Gastrocnemius medialis (tissue), 4 donors: ENCODE results near the gene FGFRL1. TPM values are rescaled to one million over a fixed set of nuclear protein-coding genes. Genes with fewer than 3 reads are reported as not detected.

Experiments
- ATAC-seq, 2 donors: fragments of 150-250 bp; one replicate each; pipeline ENCODE4 v1.9.1; 2016
- DNase-seq, 2 donors: peaks; one replicate each; pipeline ENCODE4 v3.0.0-alpha.2; 2019
- H3K27ac ChIP-seq, 4 donors: fragments of 200-600 bp; sonication (generic); 1 replicate in 1 of 4; 2 replicates in 3 of 4; pipeline ENCODE4 v1.5.1; 2016 to 2018; ENCODE audit warnings: mild to moderate bottlenecking in 2 of 4, moderate library complexity in 1 of 4
- H3K27me3 ChIP-seq, 3 donors: fragments of 200-600 bp; sonication (generic) in 2 of 3; 1 replicate in 1 of 3; 2 replicates in 2 of 3; pipeline versions ENCODE4 v1.5.1 to v1.6.0; 2016 to 2019; ENCODE audit warnings: mild to moderate bottlenecking in 1 of 3, moderate library complexity in 1 of 3
- H3K36me3 ChIP-seq, 2 donors: fragments of 200-600 bp; sonication (generic) in 1 of 2; one replicate each; pipeline ENCODE4 v1.5.1; 2017 to 2018
- H3K4me1 ChIP-seq, 2 donors: fragments of 200-600 bp; sonication (generic) in 1 of 2; one replicate each; pipeline ENCODE4 v1.5.1; 2016 to 2017; ENCODE audit warnings: mild to moderate bottlenecking in 2 of 2
- H3K4me3 ChIP-seq, 4 donors: fragments of 200-600 bp; sonication (generic) in 3 of 4; 1 replicate in 1 of 4; 2 replicates in 3 of 4; pipeline ENCODE4 v1.5.1; 2016 to 2019; ENCODE audit warnings: mild to moderate bottlenecking in 2 of 4
- H3K9me3 ChIP-seq, 3 donors: fragments of 200-600 bp; sonication (generic) in 2 of 3; 1 replicate in 1 of 3; 2 replicates in 2 of 3; pipeline ENCODE4 v1.5.1; 2016 to 2019
- POLR2A ChIP-seq, 2 donors: fragments of 450-650 bp; IDR thresholded peaks; one replicate each; pipeline ENCODE4 v1.6.1; 2017; ENCODE audit warnings: antibody characterized with exemption in 2 of 2, mild to moderate bottlenecking in 2 of 2, moderate library complexity in 2 of 2
- in situ Hi-C, 4 donors: fragments of 200-750 bp; cut with MboI; loops; one replicate each; pipeline versions ENCODE4 v1.15.0 to v1.8.0; 2017; ENCODE audit warnings: low sequenced_read_pairs in 4 of 4
- intact Hi-C: fragments of 100-400 bp; cut with DNase I; formaldehyde crosslinking; loops from one replicate; pipeline ENCODE4 v1.15.1; 2023; ENCODE audit warnings: low total_unique reads
- total RNA-seq, 4 donors: library from RNA; depleted of rRNA; stranded (reverse); fragments of >200 nt; gene quantifications; one replicate each; pipeline versions ENCODE4 v1.1.0 to v1.2.3, GENCODE V29; 2016
- TF ChIP-seq, protein P1 (sequence below), 5 experiments: fragments of 450-650 bp in 3 of 5; fragments of 200-600 bp in 2 of 5; sonication (generic) in 2 of 5; IDR thresholded peaks in 4 of 5; conservative IDR thresholded peaks in 1 of 5; 1 replicate in 4 of 5; 2 replicates in 1 of 5; pipeline ENCODE4 v1.5.1; 2016 to 2019; ENCODE audit warnings: antibody characterized with exemption in 5 of 5, mild to moderate bottlenecking in 3 of 5, moderate library complexity in 3 of 5

FGFRL1 gene
- total RNA-seq, 4 donors from 2014 or later = 10.4 to 32.4 (median 15.2) TPM

DNA sequence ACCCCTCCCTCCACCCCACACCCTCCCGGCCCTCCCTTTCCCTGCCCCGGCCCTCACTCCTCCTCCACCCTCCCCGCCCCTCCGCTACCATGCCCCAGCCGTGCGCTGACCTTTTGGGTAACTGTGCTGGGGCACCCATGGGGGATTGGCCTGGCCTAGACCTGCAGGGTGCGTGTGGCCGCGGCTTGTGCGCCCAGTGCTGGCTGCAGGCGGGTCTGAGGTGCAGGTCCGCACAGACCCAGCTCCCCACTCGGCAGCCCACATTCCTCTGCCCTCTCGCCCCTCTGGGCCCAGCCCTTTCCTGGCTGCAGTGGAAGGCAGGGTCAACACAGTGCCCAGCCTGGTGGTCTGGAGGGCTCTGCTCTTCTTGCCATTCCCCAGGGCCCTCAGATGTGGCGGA is 24.7 kb downstream of the FGFRL1 start:
- no peaks in the 10 kb centered on the region for H3K9me3 ChIP-seq
- intact Hi-C loops = no loop called here
- H3K27ac ChIP-seq = no peak overlapping the region
- peaks cover 27 to 78% (median 48%) of the 10 kb centered on the region in 3 donors for H3K27me3 ChIP-seq
- no peak for TF ChIP-seq POLR2A (IDR thresholded peaks at IDR 0.05)
- TF ChIP-seq, protein P1, sequence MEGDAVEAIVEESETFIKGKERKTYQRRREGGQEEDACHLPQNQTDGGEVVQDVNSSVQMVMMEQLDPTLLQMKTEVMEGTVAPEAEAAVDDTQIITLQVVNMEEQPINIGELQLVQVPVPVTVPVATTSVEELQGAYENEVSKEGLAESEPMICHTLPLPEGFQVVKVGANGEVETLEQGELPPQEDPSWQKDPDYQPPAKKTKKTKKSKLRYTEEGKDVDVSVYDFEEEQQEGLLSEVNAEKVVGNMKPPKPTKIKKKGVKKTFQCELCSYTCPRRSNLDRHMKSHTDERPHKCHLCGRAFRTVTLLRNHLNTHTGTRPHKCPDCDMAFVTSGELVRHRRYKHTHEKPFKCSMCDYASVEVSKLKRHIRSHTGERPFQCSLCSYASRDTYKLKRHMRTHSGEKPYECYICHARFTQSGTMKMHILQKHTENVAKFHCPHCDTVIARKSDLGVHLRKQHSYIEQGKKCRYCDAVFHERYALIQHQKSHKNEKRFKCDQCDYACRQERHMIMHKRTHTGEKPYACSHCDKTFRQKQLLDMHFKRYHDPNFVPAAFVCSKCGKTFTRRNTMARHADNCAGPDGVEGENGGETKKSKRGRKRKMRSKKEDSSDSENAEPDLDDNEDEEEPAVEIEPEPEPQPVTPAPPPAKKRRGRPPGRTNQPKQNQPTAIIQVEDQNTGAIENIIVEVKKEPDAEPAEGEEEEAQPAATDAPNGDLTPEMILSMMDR (IDR thresholded peaks at IDR 0.05 in 4 of 5, conservative IDR thresholded peaks at IDR 0.05 in 1 of 5) = no peak
- no peaks in the 10 kb centered on the region for H3K36me3 ChIP-seq
- no peak for DNase-seq
- H3K4me3 ChIP-seq = no peak overlapping the region
- peaks cover 0 to 11% of the 10 kb centered on the region in 2 donors for H3K4me1 ChIP-seq
- in situ Hi-C loops = no loop called here
- ATAC-seq = no peak

DNA sequence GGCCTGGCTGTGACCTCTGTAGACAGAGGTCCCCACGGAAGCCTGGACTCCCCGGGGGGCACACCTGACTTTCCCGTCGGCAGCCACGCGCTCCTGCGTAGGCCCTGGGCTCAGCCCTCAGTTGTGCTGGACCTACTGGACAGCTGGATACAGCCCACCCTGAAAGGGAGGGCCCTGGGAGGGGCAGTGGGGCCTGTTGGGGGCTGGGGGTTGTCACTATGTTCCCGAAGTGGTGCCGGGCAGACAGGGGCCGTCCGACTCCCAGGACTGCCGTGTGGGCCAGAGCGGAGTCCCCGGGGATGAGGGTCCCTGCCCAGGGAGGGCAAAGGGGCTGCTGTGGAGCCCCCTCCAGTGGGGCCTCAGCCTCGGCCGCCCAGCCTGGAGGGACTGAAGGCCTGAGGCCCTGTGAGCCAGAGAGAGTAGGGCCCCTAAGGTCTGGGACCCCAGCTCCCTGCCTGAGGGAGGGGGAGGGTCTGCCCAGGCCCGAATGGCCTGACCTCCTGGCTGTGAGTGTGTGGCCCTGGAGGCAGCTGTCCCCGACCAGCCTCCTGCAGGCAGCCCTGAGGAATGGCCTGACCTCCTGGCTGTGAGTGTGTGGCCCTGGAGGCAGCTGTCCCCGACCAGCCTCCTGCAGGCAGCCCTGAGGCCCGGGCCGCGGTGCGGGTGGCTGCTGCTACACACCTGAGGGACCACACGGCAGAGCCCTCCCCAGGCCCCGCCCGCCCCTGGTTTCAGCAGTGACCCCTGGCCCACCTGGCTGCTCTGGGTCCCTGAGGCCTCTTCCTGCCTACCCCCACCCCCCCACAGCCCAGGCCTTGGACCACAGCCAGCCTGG is 25.8 kb downstream of the FGFRL1 start:
- TF ChIP-seq POLR2A (IDR thresholded peaks at IDR 0.05) = no peak
- intact Hi-C loops = no loop called here
- no peak overlapping the region for H3K4me3 ChIP-seq
- ATAC-seq (no peak), DNase-seq (no peak)
- no peak overlapping the region for H3K27ac ChIP-seq
- peaks cover 0 to 11% of the 10 kb centered on the region in 2 donors for H3K4me1 ChIP-seq
- H3K27me3 ChIP-seq = peaks cover 19 to 76% (median 42%) of the 10 kb centered on the region in 3 donors
- H3K9me3 ChIP-seq = no peaks in the 10 kb centered on the region
- no peaks in the 10 kb centered on the region for H3K36me3 ChIP-seq
- in situ Hi-C loops = no loop called here

DNA sequence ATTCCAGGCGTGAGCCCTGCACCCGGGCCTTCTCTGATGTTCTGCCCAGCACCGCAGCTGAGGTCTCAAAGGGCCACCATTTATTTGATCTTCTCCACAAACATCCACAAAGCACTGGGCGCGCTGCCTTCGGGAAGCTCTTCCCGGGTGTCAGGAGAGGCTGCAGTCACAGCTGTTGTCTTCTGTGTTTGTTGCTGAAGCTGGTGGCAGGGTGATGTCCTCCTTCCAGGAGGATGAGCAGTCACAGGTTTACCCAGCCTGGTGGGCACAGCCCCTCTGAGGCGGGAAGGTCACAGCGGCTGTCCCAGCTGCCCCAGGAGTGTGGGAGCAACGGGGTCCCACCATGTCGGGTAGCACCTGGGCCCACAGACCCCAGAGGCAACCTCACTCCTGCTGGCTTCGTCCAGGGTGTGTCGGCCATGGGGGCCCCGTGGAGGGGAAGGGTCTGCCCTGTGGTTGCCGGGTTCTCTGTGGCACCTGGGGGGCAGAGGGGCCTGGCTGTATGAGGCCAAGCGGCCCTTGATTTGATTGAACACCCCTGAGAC is 27.6 kb downstream of the FGFRL1 start:
- no peak overlapping the region for H3K27ac ChIP-seq
- peaks cover 23 to 70% (median 35%) of the 10 kb centered on the region in 3 donors for H3K27me3 ChIP-seq
- no peaks in the 10 kb centered on the region for H3K9me3 ChIP-seq
- ATAC-seq = no peak
- TF ChIP-seq, protein P1 (IDR thresholded peaks at IDR 0.05 in 4 of 5, conservative IDR thresholded peaks at IDR 0.05 in 1 of 5) = no peak
- no peak for TF ChIP-seq POLR2A (IDR thresholded peaks at IDR 0.05)
- H3K4me3 ChIP-seq = no peak overlapping the region
- H3K4me1 ChIP-seq = peaks cover 0 to 7% of the 10 kb centered on the region in 2 donors
- intact Hi-C loops = no loop called here
- in situ Hi-C loops = no loop called here
- no peak for DNase-seq
- no peaks in the 10 kb centered on the region for H3K36me3 ChIP-seq

DNA sequence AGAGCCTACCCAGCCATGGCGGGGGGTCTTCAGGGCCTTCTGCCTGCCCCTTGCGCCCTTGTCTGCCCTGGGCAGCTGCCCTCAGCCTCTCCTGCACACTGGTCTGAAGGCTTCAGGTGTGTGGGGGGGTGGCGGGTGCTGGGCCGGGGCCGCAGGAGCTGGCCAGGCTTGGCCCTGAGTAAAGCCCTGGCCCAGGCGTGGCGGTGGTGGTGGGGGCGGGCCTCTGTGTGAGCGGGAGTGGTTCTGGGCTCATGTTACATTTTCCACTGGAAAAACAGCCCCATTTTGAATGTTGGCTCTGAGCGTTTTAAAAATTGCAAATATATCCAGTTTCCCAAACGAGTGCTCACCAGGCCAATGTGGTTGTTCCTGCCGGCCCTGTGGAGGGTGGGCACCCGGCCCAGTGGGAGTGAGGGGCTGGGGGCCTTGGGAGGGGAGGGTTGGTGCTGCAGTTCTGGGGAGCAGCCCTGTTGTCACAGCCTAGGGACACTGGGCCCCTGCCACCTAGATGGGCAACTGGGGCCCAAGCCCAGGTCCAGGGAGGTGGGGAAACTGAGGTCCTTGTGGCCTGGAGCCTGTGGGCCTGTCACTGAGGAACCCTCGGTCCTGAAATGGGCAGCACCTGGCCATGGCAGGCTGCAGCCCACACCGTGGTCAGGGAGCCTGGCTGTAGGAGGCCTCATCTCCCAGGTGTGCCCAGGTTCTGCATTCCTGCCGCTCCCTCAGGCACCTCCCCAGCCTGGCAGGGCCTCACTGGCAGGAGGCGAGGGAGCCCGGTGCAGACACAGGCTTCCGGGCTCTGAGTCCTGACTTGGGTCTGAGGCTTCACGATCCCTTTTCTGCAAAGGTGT is 28.3 kb downstream of the FGFRL1 start:
- ATAC-seq (no peak), DNase-seq (no peak)
- in situ Hi-C loops (no loop called here), intact Hi-C loops (no loop called here)
- Histone ChIP-seq H3K27me3 (peaks cover 25 to 72% (median 35%) of the 10 kb centered on the region in 3 donors), H3K4me1 (peaks cover 0 to 3% of the 10 kb centered on the region in 2 donors), H3K4me3 (no peak overlapping the region), H3K36me3 (no peaks in the 10 kb centered on the region), H3K27ac (no peak overlapping the region), H3K9me3 (no peaks in the 10 kb centered on the region)
- TF ChIP-seq POLR2A (IDR thresholded peaks at IDR 0.05) = no peak
- TF ChIP-seq, protein P1 (IDR thresholded peaks at IDR 0.05 in 4 of 5, conservative IDR thresholded peaks at IDR 0.05 in 1 of 5) = no peak
